Left colon (tissue), 2 donors: Measurements from ENCODE around the gene TMEM272. TPM values are rescaled to one million over a fixed set of nuclear protein-coding genes. Genes with fewer than 3 reads are reported as not detected.

Experiments
- ATAC-seq: fragments of 200-7000 bp; cut with Tn5 transposase; one replicate; pipeline ENCODE4 v1.9.1; 2020; ENCODE audit warnings: mild to moderate bottlenecking, moderate library complexity
- DNase-seq, 2 donors: peaks; one replicate each; pipeline ENCODE4 v3.0.0-alpha.2; 2020
- intact Hi-C, 2 donors: fragments of 100-400 bp; cut with DNase I in 1 of 2; cut with micrococcal nuclease in 1 of 2; formaldehyde crosslinking; loops; one replicate each; pipeline versions ENCODE4 v1.11.2 to v1.14.0; 2022; cut with DNase I, micrococcal nuclease
- long read RNA-seq: library from polyadenylated mRNA; unstranded; transcript quantifications from one replicate; pipeline ENCODE4 v2.0.0, GENCODE V29; 2021
- total RNA-seq, 2 donors: library from RNA; stranded (reverse); fragmentation: NEBNext Ultra II Directional; extraction: Animal tissue kit (Norgen Biotek cat#: 25700); gene quantifications; one replicate each; pipeline ENCODE4 v1.2.1, GENCODE V29; 2021
- donor health status: DM: no; HTN: no; CAD: no.
- donor health status: DM: yes; HTN: yes; CAD: no.

Gene TMEM272, protein sequence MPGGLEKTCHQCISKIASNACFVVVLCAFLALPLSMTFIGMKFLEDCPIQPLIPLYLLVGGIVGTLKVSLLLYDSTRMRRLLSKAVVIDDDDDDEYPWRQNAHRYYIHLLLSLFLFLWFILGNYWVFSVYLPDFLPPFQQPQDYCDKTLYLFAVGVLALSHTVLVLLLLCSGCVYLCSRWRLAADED
- total RNA-seq, result under 1 TPM; 0.06 to 0.11 TPM
- long read RNA-seq, result 0 reads

DNA sequence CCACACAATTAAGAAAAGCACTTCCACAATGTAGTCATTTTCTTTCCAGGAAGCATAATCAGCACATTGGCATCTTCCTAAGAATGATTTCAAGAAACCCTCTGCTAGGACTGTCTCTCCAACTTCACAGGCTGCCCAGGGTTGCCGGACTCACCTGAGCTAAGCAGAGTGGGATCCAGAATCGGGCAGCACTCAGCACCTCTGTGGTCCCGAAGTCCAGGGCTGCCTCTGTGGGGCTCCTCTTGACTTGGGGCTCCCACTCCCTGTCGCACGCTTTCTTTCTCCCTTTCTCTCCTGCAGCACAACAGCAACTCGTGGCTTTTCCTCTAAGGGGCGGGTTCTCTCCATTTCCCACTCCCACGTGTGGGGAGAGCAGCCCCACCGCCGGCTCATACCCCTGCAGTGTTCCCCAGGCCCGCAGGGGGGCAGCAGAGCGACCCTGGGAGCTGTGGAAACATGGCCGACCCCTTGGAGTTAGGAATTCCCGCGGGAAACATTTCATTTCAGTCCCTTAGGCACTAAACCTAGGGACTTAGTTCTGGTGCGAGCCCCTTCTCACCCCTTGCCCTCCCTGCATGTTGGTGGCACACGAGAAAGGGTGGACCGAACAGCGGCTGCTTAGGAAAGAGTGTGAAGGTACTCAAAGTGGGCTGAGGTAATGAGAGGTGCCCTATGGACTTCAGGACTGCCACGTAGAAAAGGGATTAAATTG is at the start of gene TMEM272:
Gene TMEM272, minus strand, starts transcription at position 316 of the 712 bp plus-strand sequence. CDS start 6,647 bp downstream, outside the sequence.
- intact Hi-C loops, result no loop called here
- ATAC-seq (peak; percentile 82), DNase-seq (peak in 1 of 2 donors; percentile 40)

DNA sequence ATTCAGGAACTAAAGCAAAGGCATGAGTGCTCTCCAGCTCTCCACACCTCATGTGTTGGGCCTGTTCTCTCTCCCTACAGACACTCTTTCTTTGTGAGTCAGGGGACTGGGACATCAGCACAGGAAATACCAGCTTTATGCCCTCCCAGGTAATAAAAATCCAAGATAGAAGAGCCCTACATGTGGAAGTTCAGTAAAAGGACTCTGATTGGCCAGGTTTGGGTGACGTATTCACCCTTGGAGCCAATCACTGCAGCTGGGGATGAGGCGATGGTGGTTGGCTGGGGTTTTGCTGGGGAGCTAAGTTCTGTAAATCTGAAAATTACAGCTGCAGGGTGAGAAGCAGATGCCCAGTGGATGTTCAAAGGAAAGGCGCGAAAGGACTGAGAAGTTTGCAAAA is 49.3 kb upstream of the TMEM272 start:
- DNase-seq, result no peak
- intact Hi-C loops, result no loop called here
- ATAC-seq, result no peak

DNA sequence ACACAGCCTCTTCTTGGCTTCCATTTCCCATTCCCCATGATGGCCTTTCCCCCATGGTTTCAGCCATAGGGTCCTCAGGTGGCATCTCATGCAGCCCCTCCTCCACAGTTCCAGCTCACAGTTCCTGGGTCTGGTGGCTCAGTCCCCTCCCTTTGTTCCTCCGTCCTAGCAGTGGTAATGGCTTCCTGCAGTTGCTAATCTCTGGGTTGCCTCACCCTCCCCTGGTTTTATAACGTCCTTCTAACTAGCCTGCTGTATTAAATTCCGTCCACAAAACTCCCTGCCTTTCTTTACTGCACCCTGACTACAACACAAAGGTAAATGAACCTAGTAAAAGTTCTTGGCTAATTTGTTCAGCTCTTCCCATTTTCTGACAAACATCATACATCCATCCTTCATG is 47.7 kb upstream of the TMEM272 start:
- intact Hi-C loops, result no loop called here
- ATAC-seq, result peak; percentile 82
- no peak for DNase-seq

DNA sequence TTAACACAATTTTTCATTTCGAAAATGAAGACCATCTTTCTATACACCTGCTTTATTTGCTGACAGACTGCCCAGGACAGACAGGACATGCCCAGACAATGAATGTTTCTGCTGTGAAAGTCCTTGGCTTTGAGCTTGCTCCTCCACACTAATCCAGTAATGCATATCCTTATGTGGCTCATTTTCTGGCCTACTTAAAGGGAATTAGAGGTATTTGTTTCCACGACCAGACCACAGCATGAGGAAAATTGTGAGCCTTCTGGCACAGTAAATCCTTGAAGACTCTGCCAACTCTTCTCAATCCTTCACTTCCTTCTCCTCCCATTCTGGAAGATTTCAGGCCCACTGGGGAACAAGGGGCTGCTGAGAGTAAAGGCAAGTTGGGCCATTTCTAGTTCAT is 42.5 kb upstream of the TMEM272 start:
- ATAC-seq, result no peak
- intact Hi-C loops, result no loop called here

DNA sequence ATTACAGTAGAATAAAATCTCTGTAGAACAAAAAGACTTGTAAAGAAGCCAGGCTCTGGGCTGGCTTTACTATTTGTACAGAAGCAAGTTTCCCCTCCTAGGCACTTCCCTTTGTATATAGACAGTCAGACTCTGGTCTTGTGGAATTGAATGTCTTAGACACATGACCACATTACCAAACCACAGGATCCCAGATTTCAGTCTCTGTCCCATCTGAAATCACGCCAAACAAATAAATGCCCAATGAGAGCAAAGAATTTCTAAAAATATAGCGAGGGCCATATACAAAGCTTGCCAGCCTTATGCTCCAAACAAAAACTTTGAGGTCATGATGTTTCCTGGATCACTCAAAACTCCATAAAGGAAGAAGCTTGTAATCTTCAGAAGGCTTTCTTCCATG is 40.7 kb upstream of the TMEM272 start:
- no peak for DNase-seq
- ATAC-seq, result no peak
- intact Hi-C loops, result no loop called here

More for the DNA sequence above, 42.5 kb upstream of the TMEM272 start:
- no peak for DNase-seq

DNA sequence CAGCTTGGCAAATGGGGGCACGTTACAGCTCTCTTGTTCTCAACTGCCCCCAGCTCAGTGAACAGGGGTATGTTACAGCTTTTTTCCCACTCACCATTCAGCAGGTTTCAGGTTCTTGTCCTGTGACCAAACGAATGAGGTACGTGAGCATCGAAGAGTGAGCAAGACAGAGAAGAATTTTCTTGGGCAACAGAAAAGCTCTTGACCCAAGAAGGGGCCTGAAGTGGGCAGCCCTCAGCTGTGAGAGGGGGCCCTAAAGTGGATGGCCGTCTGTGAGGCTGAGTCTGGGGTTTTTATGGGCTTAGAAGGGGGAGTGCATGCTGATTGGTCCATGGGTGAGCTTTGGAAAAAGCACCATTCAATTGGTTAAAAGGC is 38.2 kb upstream of the TMEM272 start:
- DNase-seq (no peak), ATAC-seq (no peak)
- intact Hi-C loops, result no loop called here

DNA sequence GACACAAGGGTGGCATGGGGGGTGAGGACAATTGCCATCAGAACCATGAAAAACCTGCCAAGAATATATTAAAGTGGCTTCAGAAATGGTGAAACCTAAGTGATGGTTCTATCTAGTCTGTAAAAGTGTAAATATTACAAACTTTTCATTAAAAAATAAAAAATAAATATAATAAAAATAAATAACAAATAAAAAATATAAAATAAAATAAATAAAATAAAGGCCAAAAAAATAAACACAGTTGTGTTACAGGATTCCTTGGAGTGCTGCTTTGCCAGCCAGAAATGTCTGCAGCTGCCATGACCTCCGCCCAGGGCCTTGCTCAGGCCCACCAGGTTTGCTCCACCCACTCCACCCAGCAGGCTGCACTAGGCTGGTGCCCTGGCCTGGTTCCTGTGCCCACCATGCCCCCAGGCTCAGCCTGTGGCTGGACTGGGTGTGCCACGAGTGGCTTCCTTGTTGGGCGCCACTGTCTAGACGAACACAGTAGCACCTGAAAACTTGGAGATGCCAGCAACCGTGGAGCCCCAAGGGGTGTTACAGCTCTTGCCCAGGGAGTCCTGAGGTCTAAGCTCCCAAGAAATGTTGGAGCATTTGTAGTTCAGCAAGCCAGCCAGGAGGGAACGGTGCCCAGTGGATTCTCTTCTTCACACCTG is 37.7 kb upstream of the TMEM272 start:
- no peak for ATAC-seq
- intact Hi-C loops, result no loop called here
- no peak for DNase-seq

DNA sequence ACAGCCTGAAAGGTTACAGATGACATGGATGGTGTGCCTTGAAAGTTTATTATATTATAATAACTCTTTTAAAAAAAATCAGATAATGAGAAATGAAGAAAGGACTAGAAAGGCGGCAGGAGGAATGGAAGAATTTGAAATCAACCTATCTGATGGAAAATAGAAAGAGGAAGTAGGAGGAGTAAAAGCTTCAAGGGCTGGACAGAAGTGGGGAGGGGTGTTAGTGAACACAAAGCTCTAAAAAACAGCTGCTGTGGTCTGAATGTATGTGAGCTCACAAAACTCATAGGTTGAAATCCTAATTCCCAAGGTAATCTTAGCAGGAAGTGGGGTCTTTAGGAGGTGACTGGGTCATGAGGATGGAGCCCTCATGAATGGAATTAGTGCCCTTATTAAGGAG is 36.3 kb upstream of the TMEM272 start:
- intact Hi-C loops, result no loop called here
- DNase-seq (no peak), ATAC-seq (no peak)

DNA sequence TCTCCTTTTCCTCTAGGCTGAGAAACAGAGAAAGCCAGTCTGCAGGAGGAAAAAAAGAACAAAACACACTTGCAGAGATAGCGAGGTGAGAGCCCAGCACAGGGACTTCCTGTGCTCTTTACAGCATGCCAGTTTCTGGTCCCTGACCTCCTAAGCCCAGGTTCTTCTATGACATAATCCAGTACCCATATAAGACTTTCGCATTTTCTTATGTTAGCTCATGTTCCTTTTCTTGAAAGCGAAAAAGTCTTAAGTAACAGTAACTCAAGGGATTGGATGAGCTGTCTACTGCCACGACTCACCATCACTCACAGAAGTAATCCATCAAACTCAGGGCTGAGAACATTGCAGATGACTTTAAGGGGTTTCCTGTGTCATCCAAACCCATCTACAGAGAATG is 34.2 kb upstream of the TMEM272 start:
- ATAC-seq, result no peak
- intact Hi-C loops, result no loop called here
- DNase-seq, result no peak

DNA sequence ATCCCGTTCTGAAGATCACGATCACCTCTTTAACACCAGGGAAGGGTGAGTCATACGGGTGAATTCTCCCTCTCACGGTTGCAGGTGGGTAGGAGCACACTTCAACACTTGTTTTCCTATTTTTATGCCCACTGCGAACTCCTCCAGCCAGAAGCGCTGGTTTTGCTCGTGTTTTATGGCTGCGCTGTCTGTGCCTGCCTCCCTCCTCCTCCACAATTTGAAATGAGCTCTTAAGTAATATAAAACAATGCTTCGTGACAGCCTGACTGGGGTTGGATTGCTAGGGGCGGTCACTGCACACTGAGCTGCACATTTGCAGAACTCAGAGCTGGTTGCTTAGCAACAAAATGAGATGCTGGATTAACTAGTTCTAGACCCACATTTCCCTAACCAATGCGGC is 29.7 kb upstream of the TMEM272 start:
- intact Hi-C loops, result no loop called here
- no peak for DNase-seq
- ATAC-seq, result no peak

DNA sequence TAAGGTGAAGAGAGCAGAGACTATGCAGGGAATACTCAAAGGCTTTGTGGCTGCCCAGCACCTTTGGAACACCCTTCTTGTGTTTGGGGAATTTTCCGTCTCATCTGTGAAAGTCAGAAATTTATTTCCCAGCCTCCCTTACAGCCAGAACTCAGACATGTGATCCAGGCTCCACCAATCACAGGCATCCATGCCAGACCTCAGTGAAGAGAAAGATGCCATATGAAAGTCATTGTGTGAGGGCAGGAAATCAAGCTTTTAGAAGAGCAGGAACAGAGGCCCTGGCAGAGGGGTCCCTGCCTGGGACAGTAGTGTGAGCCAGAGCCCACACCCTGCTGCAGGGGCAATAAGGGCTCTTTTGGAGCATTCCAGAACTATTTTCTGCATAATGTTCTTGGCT is 28.9 kb upstream of the TMEM272 start:
- no peak for ATAC-seq
- DNase-seq, result no peak
- intact Hi-C loops, result no loop called here

DNA sequence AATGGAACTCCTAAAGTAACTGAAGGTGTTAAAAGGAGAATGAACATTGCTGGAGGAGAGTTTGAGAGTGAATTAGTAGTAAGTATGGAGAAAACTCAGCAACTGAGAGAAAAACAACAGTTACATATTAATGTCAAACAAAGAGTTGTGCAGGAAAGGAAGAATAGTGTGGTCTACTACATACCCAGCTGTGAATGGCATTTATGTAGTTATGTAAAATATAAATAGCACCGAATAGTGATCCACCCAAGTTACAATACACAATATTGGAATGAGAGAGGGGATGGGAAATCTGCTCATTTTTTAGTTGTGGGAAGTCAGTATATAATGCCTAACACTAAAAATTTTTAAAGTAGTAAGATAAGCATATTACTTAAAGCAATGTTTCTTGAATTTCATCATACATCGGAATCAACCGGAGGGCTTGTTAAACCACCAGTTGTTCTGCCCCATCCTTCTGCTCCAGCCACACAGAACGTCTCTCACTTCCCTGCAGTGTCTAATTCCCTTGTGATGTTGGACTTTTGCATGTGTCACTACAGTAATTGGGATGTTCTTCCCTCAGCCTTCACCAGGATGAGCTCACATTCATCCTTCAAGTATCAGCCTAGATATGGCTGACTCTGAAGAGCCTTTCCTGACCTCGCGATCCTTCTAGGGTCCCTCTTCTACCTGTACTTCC is 28.3 kb upstream of the TMEM272 start:
- no peak for ATAC-seq
- intact Hi-C loops, result no loop called here
- DNase-seq, result no peak

DNA sequence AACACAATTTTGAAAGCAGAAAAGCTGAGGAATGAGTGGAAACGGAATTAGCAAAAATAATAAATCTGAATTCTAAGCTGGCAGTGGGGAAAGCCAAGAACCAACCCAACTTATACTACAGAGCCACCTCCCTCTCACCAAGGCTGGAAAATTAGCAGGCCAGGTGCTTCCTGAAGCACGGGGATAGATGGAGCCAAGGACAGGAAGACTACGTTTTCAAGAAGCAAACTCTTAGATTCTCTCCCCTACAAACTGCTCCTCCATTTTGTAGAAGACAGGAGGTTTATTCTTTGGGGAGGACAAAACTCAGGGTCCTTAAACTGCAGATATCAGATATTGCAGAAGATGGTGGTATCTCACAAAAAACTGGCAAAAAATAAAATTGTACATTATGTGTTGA is 25.6 kb upstream of the TMEM272 start:
- DNase-seq (no peak), ATAC-seq (no peak)
- intact Hi-C loops, result no loop called here

DNA sequence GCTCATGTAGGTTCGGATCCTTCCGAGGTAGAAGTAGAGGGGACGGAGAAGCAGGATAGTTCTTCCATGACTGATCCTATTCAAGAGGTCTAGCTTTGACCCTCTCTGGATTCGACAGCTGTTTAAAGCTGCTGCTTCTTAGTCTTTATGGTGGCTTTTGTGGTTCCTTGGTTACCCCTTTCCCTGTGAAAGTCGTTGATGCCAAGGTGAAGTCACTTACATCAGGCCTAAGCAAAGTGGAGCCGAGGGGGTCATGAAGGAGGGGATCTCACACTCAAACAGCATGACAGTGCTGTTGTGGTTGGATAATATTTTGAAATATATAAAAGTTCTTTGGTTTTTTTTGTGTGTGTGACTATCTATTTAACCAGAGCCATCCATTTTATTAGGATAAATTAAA is 24.9 kb upstream of the TMEM272 start:
- DNase-seq (no peak), ATAC-seq (no peak)
- intact Hi-C loops, result no loop called here

DNA sequence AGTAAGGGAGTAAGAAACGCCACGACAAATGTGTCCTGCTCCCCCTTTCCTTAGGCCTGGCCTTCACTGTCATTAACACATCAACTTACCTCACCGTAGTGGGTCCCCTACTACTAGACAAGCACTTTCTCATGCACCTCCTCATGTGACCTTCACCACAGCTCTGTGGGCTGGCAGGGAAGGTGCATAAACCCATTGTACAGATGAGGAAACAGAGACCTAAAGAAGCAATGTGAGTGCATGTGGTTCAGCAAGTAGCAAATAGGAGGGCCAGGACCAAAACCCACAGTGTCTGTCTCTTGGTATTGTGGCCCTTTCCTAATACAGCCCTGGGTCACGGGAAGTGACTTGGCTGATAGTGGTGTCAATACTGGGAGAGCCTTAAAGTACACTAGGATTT is 22.1 kb upstream of the TMEM272 start:
- DNase-seq, result no peak
- intact Hi-C loops, result no loop called here
- ATAC-seq, result no peak

DNA sequence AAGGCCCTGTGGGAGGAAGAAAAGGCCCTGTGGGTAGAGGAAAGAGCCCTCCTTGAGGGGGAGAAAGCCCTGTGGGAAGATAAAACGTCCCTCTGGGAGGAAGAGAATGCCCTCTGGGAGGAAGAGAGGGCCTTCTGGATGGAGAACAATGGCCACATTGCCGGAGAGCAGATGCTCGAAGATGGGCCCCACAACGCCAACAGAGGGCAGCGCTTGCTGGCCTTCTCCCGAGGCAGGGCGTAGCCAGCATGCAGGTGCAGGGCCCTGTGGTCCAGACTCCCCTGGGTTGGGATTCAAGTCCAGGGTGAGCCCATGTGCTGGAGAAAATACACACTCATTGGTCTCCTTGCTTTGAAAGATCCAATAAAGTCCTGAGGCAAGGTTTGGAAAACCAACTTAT is 20.9 kb upstream of the TMEM272 start:
- intact Hi-C loops, result no loop called here
- DNase-seq (no peak), ATAC-seq (no peak)

DNA sequence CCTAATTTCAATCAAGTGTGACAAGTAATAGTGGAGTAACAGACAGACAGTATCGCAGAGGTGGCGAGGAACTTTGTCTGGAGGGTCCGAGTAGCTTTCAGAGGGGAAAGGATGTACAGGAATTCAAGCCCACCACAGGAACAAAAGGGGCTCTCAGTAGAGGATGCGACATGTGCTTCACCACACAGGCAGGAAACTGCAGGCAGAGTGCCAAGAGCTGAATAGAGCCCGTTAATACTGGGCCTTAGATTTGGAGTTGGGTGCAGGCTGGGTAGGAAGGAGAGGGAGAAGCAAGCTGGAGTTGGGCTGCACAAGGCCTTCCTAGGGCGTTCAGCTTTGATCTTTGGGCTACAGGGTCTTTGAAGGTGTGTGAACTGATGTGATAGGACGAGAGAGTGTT is 18.0 kb upstream of the TMEM272 start:
- DNase-seq, result no peak

DNA sequence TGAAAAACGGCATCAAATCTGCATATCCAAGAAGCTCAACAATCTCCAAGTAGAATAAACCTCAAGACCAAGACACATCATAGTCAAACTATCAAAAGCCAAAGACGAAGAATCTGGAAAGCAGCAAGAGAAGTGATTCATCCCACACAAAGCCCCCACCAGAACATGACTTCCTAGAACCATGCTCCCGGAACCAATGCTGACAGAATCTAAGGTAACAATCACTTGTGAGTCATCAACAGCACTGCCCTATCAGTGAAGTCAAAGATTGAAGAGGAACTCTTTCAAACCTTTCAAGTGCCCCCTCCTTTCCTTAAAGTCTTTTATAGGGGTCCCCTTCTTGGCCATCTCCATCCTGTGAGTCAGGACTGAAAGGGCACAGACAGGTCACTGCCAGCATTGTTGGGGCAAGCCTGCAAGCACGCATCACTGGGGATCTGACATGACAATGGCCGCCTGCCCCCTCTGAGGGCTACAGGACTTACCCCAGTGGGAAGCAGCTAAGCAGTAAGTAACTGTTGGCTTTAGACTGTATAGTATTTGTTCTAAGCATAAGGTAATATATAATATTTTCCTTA is 16.8 kb upstream of the TMEM272 start, which contains the start of gene CCDC70:
Gene CCDC70, plus strand, starts transcription at position 247 of the 578 bp plus-strand sequence. CDS start 3,443 bp downstream, outside the sequence.
- ATAC-seq, result no peak
- intact Hi-C loops, result no loop called here
- no peak for DNase-seq

More for the DNA sequence above, 18.0 kb upstream of the TMEM272 start:
- no peak for ATAC-seq
- intact Hi-C loops, result no loop called here

DNA sequence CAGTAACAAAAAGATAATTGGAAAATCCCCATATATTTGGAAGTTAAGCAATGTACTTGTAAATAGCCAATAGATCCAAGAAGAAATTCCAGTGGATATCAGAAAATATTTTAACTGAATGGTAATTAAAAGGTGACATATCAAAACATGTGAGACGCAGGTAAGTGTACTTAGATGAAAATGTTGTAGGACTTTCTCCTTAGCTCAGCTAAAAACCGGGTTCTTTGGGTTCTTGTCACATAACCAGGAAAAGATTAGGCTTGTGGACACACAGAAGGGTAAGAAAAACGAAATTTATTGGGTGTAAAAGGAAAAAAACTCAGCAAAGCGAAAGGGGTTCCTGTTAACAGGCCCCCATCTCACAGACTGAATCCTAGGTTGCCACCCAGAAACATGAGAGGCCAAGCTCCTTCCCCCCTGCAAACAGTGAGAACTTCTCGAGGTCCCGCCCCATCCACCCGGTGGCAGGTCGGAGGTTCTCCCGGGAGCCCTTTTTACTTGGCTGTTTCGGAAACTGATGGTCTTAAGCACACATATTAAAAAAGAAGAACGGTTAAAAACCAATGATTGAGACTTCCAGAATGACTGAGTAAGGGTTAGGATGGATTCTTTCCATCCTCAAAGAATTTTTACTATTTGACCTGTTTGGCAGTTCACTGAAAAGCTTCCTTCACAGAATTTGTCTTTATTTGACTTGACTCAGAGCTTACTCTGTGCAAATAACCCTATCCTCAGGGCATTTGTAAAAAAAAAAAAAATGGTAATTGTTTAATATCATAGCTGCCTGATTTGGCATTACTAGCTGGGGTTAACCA is 13.7 kb upstream of the TMEM272 start:
- DNase-seq (no peak), ATAC-seq (no peak)
- intact Hi-C loops, result no loop called here
